Mesodermal cell (in vitro differentiated cells): ENCODE data around the gene ZNF408.

Experiments
- H3K27ac ChIP-seq: 2 replicates; pipeline ENCODE4 v1.7.0; 2013; ENCODE audit warnings: mild to moderate bottlenecking, low read depth, low read length, moderate library complexity; ENCODE audit not compliant: severe bottlenecking
- H3K36me3 ChIP-seq: 2 replicates; pipeline ENCODE4 v1.7.1; 2013; ENCODE audit warnings: mild to moderate bottlenecking, low read length, moderate library complexity; ENCODE audit not compliant: control insufficient read depth, insufficient read depth
- H3K4me1 ChIP-seq: one replicate; pipeline ENCODE4 v1.7.1; 2013; ENCODE audit warnings: mild to moderate bottlenecking, low read length; ENCODE audit not compliant: insufficient read depth, control insufficient read depth, poor library complexity, severe bottlenecking
- H3K4me3 ChIP-seq: 2 replicates; pipeline ENCODE4 v1.7.0; 2013; ENCODE audit warnings: low read length, control low read depth, mild to moderate bottlenecking; ENCODE audit not compliant: insufficient read depth, poor library complexity, severe bottlenecking; ENCODE audit errors: extremely low read depth
- H3K9me3 ChIP-seq: 2 replicates; pipeline ENCODE4 v1.7.1; 2013; ENCODE audit warnings: mild to moderate bottlenecking, low read length, moderate library complexity; ENCODE audit not compliant: control insufficient read depth
- WGBS, 2 experiments: methylation state at CpG; one replicate each; pipeline ENCODE4 v1.1.5; 2013; ENCODE audit warnings: missing lambda C conversion rate in 2 of 2; ENCODE audit not compliant: insufficient coverage in 2 of 2; 5-methylcytosine and 5-hydroxymethylcytosine counted together

The ZNF408 gene

DNA sequence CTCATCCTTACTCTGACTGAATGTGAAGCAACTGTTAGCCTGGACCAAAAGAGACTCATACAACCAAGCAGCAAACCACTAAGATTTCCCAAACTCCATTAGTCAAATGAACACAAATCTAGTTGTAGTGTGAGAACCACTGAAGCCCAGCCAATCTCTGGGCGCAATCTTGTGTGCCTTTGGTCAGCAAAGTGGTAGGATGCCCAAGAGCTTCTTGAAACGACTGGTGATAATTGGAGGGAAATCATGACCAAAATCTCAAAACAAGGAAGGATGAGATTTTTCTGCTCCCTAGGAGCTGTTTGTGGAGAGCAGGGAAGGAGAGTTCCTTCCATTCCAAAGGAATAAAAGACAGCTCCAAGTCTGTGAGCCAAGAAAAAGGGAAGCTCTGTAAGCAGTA lies 42.2 kb downstream of the ZNF408 start:
- peaks cover 77% of the 10 kb centered on the region for H3K36me3 ChIP-seq
- H3K4me1 ChIP-seq, result no peaks in the 10 kb centered on the region
- H3K4me3 ChIP-seq, result no peak overlapping the region
- WGBS, 2 experiments, result 100% methylated on average over 2 of the region's 2 CpGs
- H3K27ac ChIP-seq, result no peak overlapping the region
- no peaks in the 10 kb centered on the region for H3K9me3 ChIP-seq

DNA sequence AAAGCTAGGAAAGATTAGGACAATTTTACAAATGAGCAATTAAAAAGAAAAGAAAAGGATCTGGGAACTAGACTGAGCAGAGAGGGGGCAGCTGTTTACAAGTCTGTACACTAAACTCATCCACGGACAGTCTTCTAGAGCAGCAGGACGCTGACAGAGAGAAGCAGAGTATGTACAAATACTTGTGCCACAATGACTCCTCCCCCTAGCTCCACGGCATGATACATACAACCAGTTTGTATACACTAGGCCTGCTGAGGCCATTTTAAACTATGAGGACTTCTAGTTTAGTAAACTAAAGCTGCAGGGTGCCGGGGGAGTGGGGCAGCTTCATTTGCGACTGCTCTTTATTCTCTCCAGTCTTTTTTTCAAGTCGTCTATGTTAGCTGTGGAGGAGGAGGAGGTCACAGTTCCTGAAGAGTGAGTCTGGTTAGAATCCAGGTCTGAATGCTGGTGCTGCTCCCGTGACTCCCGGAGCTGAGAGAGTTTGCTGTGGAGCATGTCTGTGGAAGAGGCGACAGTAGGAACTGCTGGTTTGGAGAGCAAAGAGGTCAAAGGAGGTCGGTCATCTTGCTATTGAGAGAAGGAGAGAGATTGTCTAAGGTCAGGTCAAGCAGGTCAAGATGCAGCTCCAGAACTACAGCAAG lies 43.0 kb downstream of the ZNF408 start:
- Histone ChIP-seq H3K36me3 (peaks cover 83% of the 10 kb centered on the region), H3K9me3 (no peaks in the 10 kb centered on the region)

DNA sequence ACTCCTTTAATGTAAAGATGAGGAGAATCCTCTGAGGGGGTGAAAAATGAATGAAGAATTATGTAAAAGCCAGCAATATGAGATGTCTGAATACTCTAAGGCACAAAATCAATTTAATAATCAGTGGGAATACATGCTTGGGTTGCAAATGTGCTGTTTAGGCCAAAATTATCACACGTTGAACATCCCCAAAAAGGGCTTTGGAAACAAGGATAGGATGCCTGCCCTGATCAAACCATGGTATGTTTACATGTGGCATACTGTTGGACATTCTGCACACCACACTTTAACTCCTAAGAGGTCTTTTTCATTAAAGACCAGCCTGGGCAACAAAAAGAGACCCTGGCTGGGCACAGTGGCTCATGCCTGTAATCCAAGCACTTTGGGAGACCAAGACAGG lies 44.5 kb downstream of the ZNF408 start:
- H3K4me3 ChIP-seq, result no peak overlapping the region
- no peaks in the 10 kb centered on the region for H3K4me1 ChIP-seq
- H3K9me3 ChIP-seq, result no peaks in the 10 kb centered on the region
- H3K36me3 ChIP-seq, result peaks cover 95% of the 10 kb centered on the region
- 100% methylated on average over 1 of the region's 1 CpG for WGBS, 2 experiments
- H3K27ac ChIP-seq, result no peak overlapping the region

More for the DNA sequence above, 43.0 kb downstream of the ZNF408 start:
- Histone ChIP-seq H3K4me1 (no peaks in the 10 kb centered on the region), H3K4me3 (no peak overlapping the region), H3K27ac (no peak overlapping the region)
- WGBS, 2 experiments, result 87 to 94% methylated on average over 7 to 8 of the region's 10 CpGs

DNA sequence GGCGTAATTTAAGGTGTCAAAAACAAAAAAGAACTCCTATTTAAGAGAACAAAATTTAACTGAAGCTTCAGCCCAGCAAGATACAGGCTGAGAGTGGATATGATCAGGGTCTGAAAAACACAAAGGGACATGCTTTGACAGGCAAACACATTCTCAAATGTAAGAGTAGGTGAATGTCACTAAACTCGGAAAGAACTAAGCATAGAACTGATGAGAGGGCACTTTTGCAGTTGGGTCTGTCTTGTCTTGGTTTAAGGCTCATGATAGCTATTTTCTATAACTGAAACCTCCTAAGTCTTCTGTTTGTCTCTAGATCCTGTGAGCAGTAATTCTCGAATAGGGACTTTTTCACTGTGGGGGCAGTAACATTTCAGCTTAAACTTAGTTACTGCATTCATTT lies 45.2 kb downstream of the ZNF408 start:
- H3K4me1 ChIP-seq, result no peaks in the 10 kb centered on the region
- no peak overlapping the region for H3K27ac ChIP-seq
- WGBS, 2 experiments, result 86% methylated on average over 1 of the region's 3 CpGs; no CpG with 5 or more reads in 1 of the 2 experiments
- H3K4me3 ChIP-seq, result no peak overlapping the region
- peaks cover 98% of the 10 kb centered on the region for H3K36me3 ChIP-seq
- no peaks in the 10 kb centered on the region for H3K9me3 ChIP-seq

DNA sequence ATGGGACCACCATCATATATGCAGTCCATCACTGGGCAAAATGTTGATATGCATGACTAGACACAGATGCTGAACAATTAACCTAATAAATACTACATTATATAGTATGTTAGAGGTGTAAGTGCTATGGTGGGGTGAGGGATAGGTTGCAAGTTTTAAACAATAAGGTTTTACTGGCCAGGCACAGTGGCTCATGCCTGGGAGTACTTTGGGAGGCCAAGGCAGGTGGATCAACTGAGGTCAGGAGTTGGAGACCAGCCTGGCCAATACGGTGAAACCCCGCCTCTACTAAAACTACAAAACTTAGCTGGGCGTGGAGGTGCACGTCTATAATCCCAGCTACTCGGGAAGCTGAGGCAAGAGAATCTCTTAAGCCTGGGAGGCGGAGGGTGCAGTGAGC lies 46.3 kb downstream of the ZNF408 start:
- WGBS, 2 experiments, result 88 to 95% methylated on average over 5 to 6 of the region's 6 CpGs
- Histone ChIP-seq H3K9me3 (no peaks in the 10 kb centered on the region), H3K36me3 (peaks cover 95% of the 10 kb centered on the region), H3K4me3 (no peak overlapping the region), H3K4me1 (no peaks in the 10 kb centered on the region), H3K27ac (no peak overlapping the region)
